NCI-H1092 treated with DMSO at 0.1 percent for 48 hours (cell line): ENCODE data around the gene LAMA5.

Experiments
- DNase-seq: peaks from one replicate; lab custom pipeline; 2025; lab: John Stamatoyannopoulos, UW

The LAMA5 gene

DNA sequence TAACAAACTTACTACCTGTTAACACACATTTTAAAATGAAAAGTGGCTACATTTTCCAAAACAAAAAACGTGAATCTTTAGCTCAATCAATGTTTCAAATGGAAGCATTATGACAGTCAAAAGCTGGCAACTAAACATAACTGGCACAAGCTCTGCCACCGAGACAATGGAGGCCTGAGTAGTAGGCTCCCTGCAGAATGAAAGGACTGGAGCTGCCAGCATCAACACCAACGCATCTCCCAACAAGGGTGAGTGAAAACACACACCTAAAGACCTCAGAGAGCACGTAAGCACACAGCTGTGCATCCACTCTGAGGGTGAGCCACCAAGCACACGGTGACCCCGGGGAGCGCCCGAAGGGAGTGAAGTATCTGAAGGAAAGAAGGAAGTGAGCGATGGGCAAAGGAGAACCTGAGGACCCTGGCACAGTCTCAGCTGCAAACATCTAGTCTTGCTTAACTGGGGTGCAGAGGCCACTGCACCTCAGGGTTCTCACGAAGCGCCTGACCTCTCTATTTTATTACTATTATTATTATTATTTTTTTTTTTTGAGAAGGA is 65.9 kb downstream of the LAMA5 start:
- no peak for DNase-seq

GRCh38 chr20:62300319-62300718 is 66.8 kb downstream of the LAMA5 start:
- no peak for DNase-seq

DNA sequence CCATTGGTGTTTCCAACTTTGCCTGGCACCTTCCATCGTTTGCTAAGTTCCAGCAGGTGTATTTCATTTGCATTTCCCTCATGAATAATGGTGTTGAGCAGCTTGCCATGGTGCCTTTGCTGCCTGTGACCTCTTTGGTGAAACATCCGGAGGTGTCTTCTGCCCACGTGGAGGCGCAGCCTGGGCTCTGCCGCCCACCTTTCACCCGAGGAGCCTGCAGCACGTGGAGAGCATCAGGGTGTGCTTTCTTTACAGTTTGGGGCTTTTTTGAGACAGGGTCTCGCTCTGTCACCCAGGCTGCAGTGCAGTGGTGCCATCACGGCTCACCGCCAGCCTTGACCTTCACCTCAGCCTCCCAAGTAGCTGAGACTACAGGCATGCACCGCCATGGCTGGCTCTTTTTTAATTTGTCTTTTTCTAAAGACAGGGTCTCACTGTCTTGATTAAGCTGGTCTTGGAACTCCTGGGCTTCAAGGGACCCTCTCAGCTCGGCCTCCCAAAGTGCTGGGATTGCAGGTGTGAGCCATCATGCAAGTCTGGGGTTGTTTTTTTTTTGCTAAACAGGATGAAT is 67.4 kb downstream of the LAMA5 start:
- DNase-seq = no peak

DNA sequence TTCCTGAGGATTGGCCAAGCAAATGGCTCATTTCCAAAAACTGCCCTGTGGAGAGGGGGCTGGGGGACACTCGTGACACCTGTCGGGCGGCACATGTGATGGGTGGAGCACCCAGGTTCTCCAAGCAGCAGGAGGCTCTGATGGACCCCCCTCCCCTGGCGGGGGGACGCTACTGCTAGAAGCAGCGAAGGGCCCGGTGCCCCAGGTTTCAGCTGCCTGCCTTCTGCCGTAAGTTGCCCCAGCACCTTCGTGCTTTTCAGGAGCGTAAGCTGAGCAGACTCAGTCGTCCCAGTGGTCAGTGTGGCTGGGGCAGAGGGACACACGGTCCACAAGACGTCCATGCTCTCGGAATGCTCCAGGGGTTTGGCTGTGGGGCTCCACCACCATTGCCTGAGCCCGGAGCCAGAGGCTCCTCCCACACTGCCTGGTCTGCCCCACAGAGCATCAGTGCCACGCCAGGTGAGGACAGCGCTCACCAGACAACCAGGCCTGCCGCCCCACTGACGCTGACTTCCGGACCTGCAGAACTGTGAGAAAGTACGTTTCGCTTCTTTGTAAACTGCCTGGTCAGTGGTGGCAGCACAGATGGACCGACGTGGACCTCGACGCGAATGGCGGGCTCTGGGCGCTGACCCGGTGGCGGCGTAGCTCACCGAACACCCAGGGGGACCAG is 68.4 kb downstream of the LAMA5 start:
- no peak for DNase-seq

- no peak for DNase-seq
Observed at GRCh38 chr20:62297449-62298227, 69.5 kb downstream of the LAMA5 start.

GRCh38 chr20:62296724-62297448 is 70.2 kb downstream of the LAMA5 start:
- no peak for DNase-seq

GRCh38 chr20:62294516-62294915 is 72.6 kb downstream of the LAMA5 start:
- DNase-seq = no peak

- no peak for DNase-seq
Observed at GRCh38 chr20:62293946-62294345, 73.2 kb downstream of the LAMA5 start.

GRCh38 chr20:62293111-62293784 is 73.9 kb downstream of the LAMA5 start:
- DNase-seq = no peak

DNA sequence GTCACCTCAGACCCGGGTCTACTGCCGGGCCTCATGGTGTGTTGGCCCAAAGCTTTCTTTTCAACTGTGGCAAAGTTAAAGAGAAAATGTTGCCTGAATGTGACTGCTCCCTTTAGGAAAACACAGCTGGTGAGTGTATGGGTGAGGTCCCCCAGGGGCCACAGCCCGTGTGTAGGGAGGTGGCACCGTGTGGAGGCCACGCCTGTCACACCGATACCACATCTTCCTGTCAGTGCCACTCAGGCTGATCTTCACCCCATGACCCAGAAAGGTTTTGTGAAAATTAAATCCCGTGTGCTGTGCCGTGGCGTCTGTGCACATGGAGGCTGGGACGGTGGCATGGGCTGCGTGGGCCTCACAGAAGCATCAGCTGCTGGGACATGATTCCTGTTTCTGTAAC is 75.0 kb downstream of the LAMA5 start:
- no peak for DNase-seq

- DNase-seq = no peak
Observed at GRCh38 chr20:62291251-62292066, 75.7 kb downstream of the LAMA5 start.

DNA sequence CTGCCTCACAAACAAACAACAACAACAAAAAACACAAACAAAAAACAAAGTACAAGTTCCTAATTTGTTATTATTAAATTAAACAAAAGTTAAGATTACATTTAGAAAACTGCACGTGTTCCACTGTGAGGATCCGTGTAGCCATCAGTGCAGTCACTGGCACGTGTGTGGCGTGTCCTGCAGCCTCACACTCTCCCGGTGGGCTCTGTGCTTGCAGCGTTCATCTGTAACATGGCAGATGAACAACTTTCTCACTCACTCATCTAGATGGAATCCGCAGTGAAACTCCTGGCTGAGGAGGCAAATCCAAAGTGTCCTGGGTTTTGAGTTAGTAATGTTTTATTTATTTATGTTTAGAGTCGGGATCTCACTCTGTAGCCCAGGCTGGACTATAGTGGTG is 77.2 kb downstream of the LAMA5 start:
- DNase-seq = no peak

DNA sequence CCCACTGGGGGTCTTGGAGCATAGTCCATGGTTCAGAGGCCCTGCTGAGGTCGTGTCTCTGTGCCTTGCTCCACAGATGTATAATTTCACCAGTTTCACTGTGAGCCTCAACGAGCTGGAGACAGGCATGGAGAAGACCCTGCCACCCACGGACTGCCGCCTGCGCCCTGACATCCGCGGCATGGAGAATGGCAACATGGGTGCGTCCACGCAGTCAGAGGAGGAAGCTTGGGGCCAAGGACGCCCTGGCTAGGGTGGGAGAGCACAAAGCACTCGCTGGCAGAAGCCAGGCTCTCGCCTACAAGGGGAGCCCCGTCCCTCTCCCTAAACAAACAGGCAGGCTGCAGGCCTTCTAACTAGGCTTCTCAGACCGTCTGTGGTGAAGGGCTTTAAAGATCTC is 78.0 kb downstream of the LAMA5 start:
- no peak for DNase-seq

GRCh38 chr20:62288535-62289105 is 78.5 kb downstream of the LAMA5 start:
- no peak for DNase-seq

GRCh38 chr20:62287759-62288534 is 79.2 kb downstream of the LAMA5 start:
- DNase-seq = no peak

GRCh38 chr20:62287129-62287528 is 80.0 kb downstream of the LAMA5 start:
- no peak for DNase-seq

- no peak for DNase-seq
Observed at GRCh38 chr20:62286493-62287064, 80.5 kb downstream of the LAMA5 start.

- DNase-seq = no peak
Observed at GRCh38 chr20:62285722-62286121, 81.4 kb downstream of the LAMA5 start.

DNA sequence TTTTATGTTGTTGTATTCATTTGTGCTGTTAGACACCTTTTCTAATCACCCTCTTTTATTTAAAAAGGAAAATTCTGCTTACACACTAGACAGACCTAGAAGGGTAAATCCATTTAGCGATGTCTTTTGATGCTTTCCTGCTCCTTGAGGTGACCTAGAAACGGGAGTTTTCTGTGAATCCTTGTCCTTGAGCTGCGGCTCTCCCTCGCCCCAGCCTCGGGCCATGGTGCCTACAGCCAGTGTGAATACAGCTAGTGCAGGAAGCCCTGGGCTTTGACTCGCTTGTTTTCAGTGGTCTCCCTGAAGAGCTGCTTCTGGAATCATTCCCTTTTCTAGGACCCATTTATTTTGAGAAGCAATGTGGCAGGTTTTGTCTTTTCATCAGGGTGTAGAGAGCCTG is 82.0 kb downstream of the LAMA5 start:
- DNase-seq = no peak
